Measurements from ENCODE around the gene SLC48A1. TPM values are rescaled to one million over a fixed set of nuclear protein-coding genes. Genes with fewer than 3 reads are reported as not detected.
"Not testable (repeated sequence)": the region's sequence is repeated elsewhere in the genome, so short reads cannot be mapped to it uniquely, and the experiment has no call there.

Gene SLC48A1
- total RNA-seq, 1 experiment from 2014 or later: 4.6 TPM

DNA sequence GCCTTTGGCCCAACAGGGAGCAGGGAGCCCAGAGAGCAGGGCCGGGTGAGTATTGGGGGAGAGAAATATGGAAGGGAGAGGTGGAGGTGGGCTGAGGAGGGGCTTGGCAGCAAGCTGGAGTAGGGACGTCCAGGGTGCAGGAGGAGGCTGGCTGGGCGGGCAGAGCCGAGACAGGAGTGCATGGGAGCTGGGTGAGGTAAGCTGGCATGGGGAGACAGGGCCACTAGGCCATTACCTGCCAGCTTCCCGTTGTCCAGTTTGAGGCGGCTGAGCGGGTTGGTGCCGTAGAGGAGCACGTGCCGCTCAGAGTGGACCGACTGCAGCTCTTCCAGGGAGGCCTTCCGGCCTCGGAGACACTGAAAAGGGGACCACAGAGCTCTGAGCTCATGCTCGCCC, 18.3 kb downstream of the SLC48A1 start:
- DNase-seq (ENCODE audit: low read depth): no peak

DNA sequence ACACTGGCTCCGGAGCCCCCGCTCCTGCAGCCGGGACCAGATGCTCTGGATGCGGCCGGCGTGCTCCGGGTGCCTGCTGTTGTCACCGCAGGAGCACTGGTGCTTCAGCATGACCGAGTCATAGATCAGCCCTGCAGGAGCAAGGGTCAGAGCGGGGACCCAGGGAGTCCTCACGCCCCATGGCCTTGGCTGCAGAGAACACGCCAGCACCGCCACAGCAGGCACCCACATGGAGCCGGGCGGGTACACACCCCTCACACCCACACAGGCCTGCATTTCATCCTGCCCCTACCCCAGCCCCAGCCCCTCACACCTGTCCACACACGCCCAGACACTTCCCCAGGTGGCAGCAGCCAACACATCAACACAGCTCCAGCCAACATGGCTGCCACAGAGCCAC, 18.8 kb downstream of the SLC48A1 start:
- DNase-seq (ENCODE audit: low read depth): no peak

DNA sequence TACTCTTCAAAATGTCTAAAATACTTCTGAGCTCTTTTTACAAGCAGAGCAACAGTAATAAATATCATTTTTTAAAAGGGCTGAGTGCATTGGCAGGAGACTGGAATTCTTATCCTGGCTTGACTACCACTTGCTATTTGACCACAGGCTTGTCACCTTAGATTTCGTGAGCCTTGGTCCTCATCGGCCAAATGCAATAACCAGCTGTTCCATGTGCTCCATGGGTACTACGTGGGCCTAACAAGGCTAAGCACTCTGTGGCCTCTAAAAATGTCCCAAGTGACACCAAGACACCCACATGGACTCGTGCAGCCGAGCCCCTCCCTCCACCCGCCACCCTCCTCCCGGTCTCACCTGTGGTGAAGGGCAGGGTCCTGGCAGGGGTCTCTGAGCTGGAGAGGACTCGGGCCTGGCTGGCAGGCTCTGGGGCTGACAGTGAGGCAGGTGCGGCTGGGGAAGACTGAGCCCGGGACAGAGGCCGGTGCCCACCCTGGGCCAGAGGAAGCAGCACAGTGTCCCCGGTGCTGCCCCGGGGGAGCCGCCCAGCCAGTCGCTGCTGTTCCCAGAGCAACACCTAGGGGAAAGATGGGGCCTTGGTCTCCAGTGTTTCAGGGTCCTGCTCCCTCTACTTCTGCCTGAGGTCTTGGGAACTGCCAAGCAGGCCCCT, 20.1 kb downstream of the SLC48A1 start:
- no peak for DNase-seq (ENCODE audit: low read depth)

DNA sequence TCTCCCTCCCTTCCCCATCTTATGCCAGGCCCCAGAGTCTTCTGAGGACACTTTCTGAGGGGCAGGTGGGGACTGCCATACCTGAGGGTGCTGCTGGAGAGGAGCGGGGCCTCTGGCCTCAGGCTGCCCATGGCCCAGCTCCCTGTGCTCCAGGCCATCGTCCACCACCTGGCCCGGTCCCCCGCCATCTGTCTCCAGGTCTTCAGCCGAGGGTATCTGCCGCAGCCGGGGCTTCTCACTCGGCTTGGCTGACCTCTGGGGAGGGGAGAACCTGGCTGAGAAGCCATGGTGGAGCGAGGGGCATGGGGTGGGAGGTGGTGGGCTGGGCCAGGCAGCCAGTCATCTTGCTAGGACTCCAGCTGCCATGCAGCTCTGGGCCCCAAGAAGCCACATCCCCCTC, 21.6 kb downstream of the SLC48A1 start:
- no peak for DNase-seq (ENCODE audit: low read depth)

DNA sequence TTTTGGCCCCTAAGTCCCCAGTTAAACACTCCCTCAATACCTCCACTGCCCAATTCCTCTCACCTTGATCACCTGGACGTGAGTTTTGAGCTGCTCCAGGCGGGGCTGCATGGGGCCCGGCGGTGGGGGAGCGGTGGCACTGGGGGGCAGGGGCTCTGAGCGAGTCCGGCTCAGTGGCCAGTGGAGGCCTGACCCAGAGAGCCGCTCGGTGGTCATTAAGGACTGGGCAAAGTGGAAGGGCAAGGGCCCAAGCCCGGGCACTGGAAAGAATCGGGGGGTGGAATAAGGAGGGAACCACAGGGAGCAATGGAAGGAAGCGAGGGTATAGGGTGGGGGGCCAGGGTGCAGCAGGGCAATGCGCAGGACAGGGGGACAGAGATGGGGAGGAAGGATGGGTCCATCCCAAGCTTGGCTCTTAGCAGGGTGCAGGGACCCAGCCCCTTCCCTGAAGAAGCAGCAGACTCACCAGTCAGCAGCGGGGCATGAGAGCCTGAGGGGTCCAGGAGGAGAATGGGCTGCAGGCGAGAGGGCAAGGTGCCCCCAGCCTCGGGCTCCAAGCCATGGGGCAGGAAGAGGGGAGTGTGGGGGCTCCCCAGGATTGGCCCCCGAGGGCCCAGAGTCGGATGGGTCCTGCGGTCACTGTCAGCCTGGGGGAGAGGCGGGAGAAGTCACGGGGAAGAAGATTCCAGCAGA, 22.2 kb downstream of the SLC48A1 start:
- no peak for DNase-seq (ENCODE audit: low read depth)

DNA sequence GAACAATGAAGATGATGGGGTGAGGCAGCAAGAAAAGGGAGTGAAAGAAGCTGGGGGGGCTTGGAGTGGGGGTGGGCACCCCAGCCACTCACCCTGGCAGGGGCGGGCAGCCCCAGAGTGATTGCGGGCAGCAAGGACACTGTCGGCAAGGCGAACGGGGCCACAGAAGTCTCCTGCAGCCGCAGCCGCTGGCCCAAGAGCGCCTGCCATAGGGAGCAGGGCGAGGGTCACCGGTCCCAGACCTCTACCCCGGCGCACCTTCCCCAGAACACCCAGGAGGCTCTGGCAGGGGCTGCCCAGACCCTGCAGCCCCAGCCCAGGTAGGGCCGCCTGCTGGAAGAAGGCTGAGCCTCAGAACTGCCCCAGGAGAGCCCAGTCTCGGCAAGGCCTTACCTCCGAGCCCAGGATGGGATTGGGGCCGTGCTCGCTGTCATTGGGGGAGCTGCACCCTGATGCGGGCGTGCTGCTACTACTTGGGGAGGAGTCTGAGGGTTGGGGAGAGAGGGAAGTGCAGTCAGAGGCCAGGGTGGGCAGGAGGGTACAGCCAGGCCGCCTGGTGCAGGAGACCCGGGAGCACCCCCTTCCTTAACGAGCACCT, 22.9 kb downstream of the SLC48A1 start:
- DNase-seq (ENCODE audit: low read depth): no peak

DNA sequence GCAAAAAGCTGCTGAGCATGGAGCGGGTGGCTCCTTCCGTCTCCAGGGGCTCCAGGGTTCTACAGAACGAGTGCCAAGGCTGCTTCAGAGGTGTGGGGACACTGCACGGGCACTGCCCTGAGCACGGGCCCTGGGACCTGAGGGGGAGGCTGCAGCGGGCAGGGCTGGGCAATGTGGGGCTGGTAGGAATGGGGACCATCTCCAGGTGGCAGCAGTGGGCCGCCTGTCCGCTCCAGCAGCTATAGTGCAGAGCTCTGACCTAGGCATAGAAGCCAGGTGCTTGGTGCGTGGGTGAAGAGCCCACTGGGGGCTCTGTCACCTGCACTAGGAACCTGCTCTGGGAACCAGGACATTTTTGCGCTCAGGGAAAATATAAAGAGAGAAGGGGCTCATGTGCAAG, 24.4 kb downstream of the SLC48A1 start:
- DNase-seq (ENCODE audit: low read depth): peak; percentile 41

DNA sequence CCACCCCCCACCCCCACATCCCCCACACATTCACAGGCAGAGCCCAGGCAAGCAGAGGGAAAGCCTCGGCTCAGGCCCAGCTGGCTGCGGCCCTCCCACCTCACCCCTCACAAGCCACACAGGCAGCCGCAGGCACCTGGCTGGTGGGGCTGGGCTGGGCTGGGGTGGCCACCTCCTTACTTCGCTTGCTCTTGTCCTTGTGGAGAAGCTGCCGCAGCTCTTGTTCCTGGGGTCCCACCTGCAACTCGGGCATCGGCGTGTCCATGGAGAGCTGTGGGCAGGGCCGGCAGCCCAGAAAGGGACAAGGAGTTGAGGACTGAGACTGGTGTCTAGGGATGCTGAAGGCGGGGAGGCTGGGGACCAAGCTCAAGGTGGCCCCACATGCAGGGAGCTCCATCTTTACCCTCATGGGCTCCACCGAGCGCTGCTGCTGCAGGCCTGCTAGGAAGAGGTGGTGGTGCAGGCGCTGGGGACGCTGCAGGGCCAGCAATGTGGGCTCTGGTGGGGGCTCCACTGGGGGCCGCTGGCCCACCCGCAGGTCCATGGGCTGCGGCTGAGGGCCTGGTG, 25.4 kb downstream of the SLC48A1 start:
- DNase-seq (ENCODE audit: low read depth): no peak

DNA sequence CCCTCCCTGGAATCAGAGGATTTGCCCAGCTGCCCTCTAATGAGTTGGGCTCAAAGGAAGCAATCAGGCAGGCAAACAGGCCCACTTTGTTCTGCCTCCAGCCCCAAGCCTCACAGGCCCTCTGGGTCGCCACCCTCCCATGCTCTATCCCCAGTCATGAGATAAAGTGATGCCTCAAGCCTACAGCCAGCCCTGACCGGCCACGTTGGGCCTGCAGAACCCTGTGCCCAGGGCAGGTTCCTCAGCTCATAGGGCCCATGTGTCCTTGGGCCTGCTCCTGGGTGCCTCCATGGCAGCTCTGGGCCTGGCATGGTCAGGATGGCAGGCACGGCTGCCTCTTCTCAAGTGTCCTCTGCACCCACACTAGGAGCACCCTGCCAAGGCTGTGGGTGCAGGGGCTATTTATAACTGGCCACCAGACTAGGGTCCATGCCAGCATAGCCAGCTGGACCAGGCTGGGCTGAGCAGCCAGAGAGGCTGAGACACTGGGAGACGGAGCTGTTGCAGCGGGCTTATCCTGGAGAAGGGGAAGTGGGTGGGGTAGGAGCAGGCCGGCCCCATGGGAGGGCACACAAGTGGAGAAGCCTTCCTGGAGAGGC, 26.4 kb downstream of the SLC48A1 start:
- DNase-seq (ENCODE audit: low read depth): no peak

DNA sequence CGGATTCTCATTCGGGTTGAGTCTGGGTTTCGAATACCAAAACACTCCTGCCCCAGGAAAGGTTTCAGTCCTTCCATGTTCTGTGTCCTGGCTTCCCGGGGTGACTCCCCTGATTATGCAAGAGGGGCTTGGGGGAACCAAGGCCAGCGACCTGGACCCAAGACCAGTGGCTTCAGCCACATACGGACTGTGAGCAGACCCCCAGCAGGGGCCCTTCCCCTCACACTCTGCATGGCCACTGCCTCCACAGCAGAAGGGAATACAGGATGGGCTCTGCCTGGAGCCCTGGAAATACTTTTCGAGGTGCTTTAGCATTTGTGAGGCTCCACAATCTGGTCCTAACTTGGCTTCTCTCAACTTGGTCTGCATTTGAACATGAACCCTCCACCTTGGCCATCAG, 27.5 kb downstream of the SLC48A1 start:
- no peak for DNase-seq (ENCODE audit: low read depth)

DNA sequence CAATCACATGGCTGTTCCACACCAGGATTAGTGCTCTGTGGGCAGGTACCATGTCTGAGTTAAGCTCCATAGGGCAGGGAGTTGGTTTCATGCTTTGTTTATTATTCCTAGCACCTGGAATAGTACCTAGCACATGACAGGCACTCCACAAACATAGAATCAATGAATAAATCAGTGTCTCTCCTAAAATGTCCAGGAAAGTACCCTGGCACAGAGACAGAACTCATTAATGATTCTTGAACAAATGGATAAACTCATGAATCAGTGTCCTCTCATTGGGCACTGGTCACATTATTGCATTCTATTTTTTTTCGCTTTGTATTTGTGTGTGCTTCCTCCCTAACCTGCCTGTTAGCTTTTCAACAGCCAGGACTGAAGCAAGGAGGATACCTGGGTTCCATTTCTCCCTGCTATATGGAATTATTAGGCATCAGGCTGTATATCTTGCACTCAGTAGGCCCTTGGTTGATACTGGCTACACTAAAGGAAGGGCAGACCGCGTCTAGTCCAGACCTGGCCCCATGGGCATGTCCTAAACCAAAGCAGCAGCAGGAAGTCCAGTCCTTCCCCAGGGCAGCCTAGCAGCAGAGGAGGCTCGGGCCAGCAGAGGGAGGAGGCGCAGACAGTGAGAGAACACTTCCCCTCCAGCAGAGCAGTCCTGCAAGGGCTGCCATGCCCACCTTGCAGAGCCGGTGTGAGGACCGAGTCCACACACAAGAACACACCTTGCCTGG, 28.3 kb downstream of the SLC48A1 start:
- DNase-seq (ENCODE audit: low read depth): no peak

DNA sequence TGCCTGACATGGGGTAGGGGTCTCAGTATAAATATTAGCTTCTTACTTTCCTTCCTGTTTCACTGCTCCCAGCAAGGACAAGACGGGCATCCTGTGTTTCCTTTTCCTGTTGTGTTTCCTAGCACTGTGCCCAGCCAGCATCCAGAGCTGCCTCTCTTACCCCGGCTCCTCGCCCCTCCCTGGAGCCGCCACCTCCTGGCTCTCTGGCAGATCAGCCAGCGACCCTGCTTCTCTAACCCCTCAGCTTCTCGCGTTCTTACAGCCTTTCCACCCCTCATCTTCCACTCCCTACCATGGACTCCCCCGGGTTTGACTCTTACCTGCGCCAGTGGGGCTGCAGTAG, 28.8 kb downstream of the SLC48A1 start:
- no peak for DNase-seq (ENCODE audit: low read depth)

DNA sequence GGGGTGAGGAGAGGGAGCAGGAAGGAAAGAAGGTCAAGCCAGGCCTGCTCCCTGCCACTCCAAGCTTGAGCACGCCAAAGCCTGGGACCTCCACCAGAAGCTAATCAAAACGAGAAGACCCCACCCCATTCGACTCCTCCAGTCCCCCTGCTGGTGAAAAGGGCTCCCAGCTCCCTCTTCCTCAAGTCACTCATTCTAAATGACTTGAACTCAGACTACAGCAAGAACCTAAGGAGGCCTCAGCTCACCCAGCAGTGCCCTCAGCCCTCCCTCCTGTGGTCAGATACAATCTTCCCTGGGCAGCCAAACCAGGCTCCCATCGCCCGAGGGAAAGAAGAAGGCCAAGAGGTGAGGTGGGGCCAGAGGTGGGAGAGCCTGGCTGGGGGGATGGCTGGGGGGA, 29.3 kb downstream of the SLC48A1 start:
- DNase-seq (ENCODE audit: low read depth): no peak

DNA sequence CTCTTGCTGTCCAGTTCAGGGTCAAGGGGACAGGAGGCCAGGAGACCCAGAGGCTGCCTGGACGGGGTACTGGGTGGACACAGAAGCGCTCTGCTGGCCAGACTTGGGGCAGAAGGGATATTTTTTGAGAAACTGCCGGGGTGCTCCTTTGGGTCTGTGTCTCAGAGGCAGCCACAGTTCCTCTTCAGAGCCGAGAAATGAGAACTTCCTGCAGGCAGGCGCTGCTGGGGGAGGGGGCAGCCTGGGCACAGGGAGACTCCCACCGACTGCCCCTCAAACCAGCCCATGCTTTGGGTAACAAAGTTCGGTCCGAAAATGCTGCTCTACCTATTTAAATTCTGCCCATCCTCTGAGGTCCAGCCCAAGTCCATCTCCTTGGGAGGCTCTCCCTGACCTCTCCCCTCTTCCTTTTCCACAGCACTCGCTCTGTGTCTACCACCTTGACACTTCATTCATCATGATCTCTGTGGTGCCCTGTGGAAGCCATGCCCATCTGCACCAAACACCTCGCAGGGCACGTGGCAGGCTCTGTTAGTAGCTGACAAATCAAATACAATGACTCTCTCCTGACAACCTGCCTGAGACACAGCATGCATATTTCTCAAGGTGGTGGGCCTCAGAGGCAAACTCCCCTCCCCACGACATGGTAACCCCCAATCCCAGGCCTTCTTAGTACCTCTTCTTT, 30.3 kb downstream of the SLC48A1 start:
- no peak for DNase-seq (ENCODE audit: low read depth)

DNA sequence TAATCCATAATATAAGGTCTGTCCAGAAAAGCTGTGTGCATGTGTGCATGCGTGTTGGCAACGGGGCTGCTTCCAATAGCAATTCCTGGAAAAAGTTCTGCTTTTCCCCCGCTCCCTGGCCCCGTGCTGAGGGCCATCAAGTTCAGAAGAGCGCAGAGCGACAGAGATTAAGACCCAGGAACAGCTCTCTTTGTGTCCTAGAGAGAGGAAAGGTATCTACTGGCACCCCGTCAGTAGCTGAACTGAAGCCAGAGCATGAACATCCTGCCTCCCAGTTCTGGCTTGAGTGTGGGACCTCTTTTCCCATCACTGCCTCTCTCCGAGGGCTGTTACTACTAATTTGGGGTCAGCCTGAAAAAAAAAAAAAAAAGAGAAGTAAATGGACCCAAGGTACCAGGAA, 31.1 kb downstream of the SLC48A1 start:
- DNase-seq (ENCODE audit: low read depth): no peak

DNA sequence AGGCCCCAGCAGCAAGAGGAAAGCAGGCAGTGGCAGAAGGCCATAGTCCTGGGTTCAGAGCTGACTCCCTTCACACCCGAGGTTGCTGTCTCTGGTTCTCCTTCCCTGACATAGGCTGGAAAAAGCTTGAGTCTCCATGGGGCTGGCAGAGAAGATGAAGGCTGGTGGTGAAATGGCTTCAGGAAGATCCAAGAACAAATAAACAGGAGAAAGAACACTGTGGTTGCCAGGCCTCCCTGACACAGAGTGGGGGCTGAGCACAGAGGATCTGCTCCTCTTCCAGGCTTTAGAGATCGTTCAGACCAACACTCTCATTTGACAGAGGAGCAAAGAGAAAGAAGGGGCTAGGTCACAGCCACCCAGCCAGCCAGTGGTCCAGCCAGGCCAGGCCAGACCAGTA, 32.4 kb downstream of the SLC48A1 start:
- DNase-seq (ENCODE audit: low read depth): no peak

DNA sequence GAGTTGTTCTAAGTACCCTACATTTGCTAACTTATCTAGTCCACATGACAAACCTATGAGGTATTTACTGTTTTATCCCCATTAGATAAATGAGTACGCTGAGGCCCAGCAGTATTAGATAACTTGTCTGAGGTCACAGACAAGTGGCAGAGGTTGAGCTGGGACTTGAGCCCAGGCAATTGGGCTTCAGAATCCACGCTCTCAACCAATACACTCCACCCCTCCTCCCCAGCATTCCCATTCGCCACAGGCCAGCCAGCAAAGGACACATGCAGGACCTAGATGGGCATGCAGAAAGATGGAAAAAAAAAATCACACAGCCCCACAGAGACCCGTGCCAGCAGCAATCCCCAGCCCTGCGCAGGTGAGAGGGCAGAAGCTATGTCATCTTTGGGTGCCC, 34.3 kb downstream of the SLC48A1 start:
- DNase-seq (ENCODE audit: low read depth): no peak

DNA sequence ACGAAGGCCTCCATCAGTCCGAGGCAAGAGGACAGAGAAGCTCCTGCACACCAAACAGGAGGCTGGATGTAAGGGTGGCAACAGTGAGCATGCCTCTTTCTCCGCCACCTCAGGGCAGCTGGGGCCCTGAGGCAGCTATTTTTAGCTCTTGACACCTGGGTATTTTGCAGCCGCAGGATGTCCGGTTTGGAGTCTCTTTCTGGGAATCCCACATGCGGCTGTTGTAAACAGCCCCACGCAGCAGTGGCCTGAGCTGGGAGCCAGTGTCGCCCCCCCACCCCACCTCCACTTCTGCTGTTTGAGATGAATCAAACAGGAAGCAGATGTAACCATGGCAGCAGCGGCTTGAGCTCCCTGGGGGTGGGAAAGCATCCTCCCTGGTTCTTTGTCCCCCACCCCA, 35.0 kb downstream of the SLC48A1 start:
- DNase-seq (ENCODE audit: low read depth): peak; percentile 51

DNA sequence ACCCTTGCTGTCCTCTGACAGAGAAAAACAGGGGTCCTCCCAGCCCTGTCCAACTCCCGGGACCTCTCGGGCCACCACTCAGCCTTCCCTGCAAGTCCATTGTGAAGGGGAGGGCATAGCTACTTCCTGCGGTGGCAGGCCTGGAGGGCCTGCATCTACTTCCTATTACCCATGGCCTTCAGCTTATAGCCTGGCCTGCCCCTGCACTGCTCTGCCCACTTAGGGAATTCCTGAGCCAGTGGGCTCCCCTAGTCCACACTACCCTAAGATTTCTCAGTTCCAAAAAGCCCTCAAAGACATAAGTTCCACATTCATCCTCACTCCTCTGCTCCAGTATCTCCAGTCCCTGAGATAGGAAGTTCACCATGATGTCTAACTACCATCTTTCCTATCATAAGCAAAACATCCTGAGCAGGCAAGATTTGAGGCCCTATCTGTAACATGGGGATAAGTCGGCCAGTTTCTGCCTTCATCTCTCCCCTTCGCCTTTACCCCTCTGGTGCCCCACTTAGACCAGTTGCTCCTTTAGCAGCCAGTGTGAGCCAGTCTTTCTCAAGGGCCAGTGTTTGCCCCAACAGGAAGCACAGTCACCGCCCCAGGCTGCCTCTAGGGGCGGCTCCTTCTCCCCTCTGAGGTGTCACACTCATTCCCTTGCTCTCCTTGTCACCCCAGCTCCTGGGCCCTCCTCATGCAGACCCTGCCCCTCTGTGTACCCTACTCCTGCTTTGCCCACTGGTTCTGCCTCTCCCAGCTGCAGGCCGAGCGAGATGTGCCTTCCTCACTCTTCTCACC, 35.7 kb downstream of the SLC48A1 start:
- peak; percentile 77 for DNase-seq (ENCODE audit: low read depth)

DNA sequence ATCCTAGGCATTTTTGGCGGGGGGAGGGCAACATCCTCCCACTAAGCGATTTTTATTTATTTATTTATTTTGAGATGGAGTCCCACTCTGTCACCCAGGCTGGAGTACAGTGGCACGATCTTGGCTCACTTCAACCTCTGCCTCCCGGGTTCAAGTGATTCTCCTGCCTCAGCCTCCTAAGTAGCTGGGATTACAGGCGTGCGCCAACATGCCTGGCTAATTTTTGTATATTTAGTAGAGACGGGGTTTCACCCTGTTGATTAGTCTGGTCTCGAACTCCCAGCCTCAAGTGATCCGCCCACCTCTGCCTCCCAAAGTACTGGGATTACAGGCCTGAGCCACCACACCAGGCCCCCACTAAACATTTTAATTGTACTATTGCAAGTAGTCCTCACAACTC, 36.5 kb downstream of the SLC48A1 start:
- DNase-seq (ENCODE audit: low read depth): not testable (repeated sequence)

DNA sequence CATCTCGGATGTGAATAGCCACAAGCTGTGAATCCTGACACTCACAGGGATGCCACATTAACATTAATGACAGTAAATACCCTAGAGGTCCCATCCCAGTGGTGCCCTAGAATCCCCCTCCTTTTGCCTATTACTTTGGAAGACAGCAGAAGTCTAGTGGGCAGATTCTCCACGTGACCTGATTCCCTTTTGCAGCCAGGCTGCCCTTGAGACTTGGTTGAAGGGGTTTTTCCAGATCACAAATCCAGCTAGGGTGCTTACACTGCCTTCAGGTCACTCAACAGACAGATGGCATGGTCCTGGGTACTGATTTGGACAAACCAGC, 38.0 kb downstream of the SLC48A1 start:
- no peak for DNase-seq (ENCODE audit: low read depth)
